ENCODE measurements around the gene TRPC1. TPM values are rescaled to one million over a fixed set of nuclear protein-coding genes. Genes with fewer than 3 reads are reported as not detected.

The TRPC1 gene
- total RNA-seq: 34.6 and 49.5 TPM in 2 replicates

DNA sequence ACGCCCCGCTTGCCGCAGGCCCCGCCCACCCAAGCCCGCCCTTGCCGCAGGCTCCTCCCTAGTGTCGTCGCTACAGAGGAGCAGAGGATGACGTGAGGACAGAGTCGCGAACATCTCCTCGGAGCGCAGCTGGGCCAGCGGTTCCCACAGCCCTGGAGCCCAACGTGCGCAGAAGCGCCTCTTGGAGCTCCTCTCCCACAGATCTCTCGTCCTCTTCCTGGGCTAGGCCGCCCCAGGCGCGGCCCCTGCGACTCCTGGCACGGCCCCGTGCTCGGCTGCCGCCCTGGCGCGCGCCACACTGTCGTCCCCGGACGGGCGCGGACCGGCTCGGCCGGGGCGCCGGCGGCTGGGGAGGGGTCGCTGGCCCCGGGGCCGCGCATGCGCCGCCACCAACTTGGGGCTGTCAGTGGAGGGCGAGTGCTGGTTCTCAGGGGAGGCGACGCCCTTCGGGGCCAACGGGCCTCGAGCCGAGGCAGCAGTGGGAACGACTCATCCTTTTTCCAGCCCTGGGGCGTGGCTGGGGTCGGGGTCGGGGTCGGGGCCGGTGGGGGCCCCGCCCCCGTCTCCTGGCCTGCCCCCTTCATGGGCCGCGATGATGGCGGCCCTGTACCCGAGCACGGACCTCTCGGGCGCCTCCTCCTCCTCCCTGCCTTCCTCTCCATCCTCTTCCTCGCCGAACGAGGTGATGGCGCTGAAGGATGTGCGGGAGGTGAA is at the start of gene TRPC1:
TSS of gene TRPC1 (plus strand) at position 67 of the 714 bp plus-strand sequence. CDS start at position 593, 526 bp downstream.

Other genes with a start within 250 kb of the TRPC1 start
- 19.4 and 29.4 TPM in 2 replicates for gene ATR, start 145.3 kb upstream of the TRPC1 start, total RNA-seq
- 0.33 and 0.87 TPM in 2 replicates for gene PLS1, start 127.6 kb upstream of the TRPC1 start, total RNA-seq
- gene PCOLCE2, start 165.0 kb downstream of the TRPC1 start, total RNA-seq: 98.7 and 137 TPM in 2 replicates
- gene PAQR9, start 239.6 kb downstream of the TRPC1 start, total RNA-seq: 0.15 and 0.17 TPM in 2 replicates

All from smooth muscle cell of trachea (primary cell).